Stimulated activated naive CD8-positive, alpha-beta T cell treated with anti-CD3 and anti-CD28 coated beads, Interleukin-15, Interleukin-2, amounts not matched to agents 100 U/mL and 50 U/mL, for 24 hours (primary cell): ENCODE results near the gene TMTC1.

Experiments used
- ATAC-seq: fragments of 150-1000 bp; cut with Tn5 transposase; one replicate; pipeline ENCODE4 v1.10.0; 2021
- DNase-seq: peaks from one replicate; pipeline ENCODE4 v3.0.0; 2021

The TMTC1 gene

GRCh38 chr12:29709496-29710040 lies 74.2 kb downstream of the TMTC1 start:
- DNase-seq (no peak), ATAC-seq (no peak)

GRCh38 chr12:29709054-29709453 lies 74.7 kb downstream of the TMTC1 start:
- ATAC-seq, result no peak
- DNase-seq, result no peak

GRCh38 chr12:29707846-29708245 lies 75.9 kb downstream of the TMTC1 start:
- ATAC-seq, result no peak
- no peak for DNase-seq

GRCh38 chr12:29706311-29706710 lies 77.4 kb downstream of the TMTC1 start:
- DNase-seq, result no peak
- ATAC-seq, result no peak

GRCh38 chr12:29703528-29703927 lies 80.2 kb downstream of the TMTC1 start:
- DNase-seq, result no peak

GRCh38 chr12:29702972-29703371 lies 80.8 kb downstream of the TMTC1 start:
- DNase-seq (no peak), ATAC-seq (no peak)

More at GRCh38 chr12:29703528-29703927, 80.2 kb downstream of the TMTC1 start:
- ATAC-seq, result no peak

- DNase-seq, result no peak
- ATAC-seq, result no peak
Measured at GRCh38 chr12:29702222-29702621, 81.5 kb downstream of the TMTC1 start.

- DNase-seq (no peak), ATAC-seq (no peak)
Measured at GRCh38 chr12:29700761-29701481, 82.8 kb downstream of the TMTC1 start.

GRCh38 chr12:29698756-29699155 lies 85.0 kb downstream of the TMTC1 start:
- ATAC-seq (no peak), DNase-seq (no peak)

- ATAC-seq, result no peak
- DNase-seq, result no peak
Measured at GRCh38 chr12:29695800-29696199, 87.9 kb downstream of the TMTC1 start.

- DNase-seq (no peak), ATAC-seq (no peak)
Measured at GRCh38 chr12:29695026-29695425, 88.7 kb downstream of the TMTC1 start.

GRCh38 chr12:29694002-29694401 lies 89.7 kb downstream of the TMTC1 start:
- DNase-seq (no peak), ATAC-seq (no peak)

- no peak for DNase-seq
- no peak for ATAC-seq
Measured at GRCh38 chr12:29692237-29692636, 91.5 kb downstream of the TMTC1 start.

GRCh38 chr12:29691161-29691854 lies 92.4 kb downstream of the TMTC1 start:
- DNase-seq (no peak), ATAC-seq (no peak)

GRCh38 chr12:29690728-29691127 lies 93.0 kb downstream of the TMTC1 start:
- ATAC-seq, result no peak

GRCh38 chr12:29688914-29689313 lies 94.8 kb downstream of the TMTC1 start:
- ATAC-seq (no peak), DNase-seq (no peak)

More at GRCh38 chr12:29690728-29691127, 93.0 kb downstream of the TMTC1 start:
- DNase-seq, result no peak

GRCh38 chr12:29682088-29682487 lies 101.7 kb downstream of the TMTC1 start:
- ATAC-seq (no peak), DNase-seq (no peak)

GRCh38 chr12:29681370-29681769 lies 102.4 kb downstream of the TMTC1 start:
- DNase-seq (no peak), ATAC-seq (no peak)

- no peak for DNase-seq
- no peak for ATAC-seq
Measured at GRCh38 chr12:29676676-29677075, 107.1 kb downstream of the TMTC1 start.

GRCh38 chr12:29674463-29674862 lies 109.3 kb downstream of the TMTC1 start:
- no peak for ATAC-seq

GRCh38 chr12:29673346-29673745 lies 110.4 kb downstream of the TMTC1 start:
- no peak for ATAC-seq
- no peak for DNase-seq

More at GRCh38 chr12:29674463-29674862, 109.3 kb downstream of the TMTC1 start:
- no peak for DNase-seq

- DNase-seq (no peak), ATAC-seq (no peak)
Measured at GRCh38 chr12:29672580-29672979, 111.2 kb downstream of the TMTC1 start.

GRCh38 chr12:29671742-29672141 lies 112.0 kb downstream of the TMTC1 start:
- DNase-seq (no peak), ATAC-seq (no peak)
